WTC11 (cell line): ENCODE results near the gene CYCS. TPM values are rescaled to one million over a fixed set of nuclear protein-coding genes. Genes with fewer than 3 reads are reported as not detected.

Experiments
- ATAC-seq: fragments of 200-7000 bp; cut with Tn5 transposase; 2 replicates; pipeline ENCODE4 v1.10.0; 2021; ENCODE audit warnings: mild to moderate bottlenecking, moderate library complexity
- CTCF ChIA-PET: fragments of 300-600 bp; sonication (Branson Sonifier 250); formaldehyde crosslinking; loops from one replicate; lab custom pipeline; 2021; ENCODE audit warnings: antibody characterized with exemption; lab: Charles Lee
- POLR2A ChIA-PET: fragments of 350-600 bp; sonication (Branson Sonifier 250); formaldehyde crosslinking; loops from one replicate; lab custom pipeline; 2021; ENCODE audit warnings: antibody characterized with exemption; lab: Charles Lee
- DNase-seq: peaks from one replicate; pipeline ENCODE4 v3.0.0; 2021; ENCODE audit warnings: low spot score
- H3K27ac Mint-ChIP-seq: 2 replicates; pipeline ENCODE4 v1.8.0; 2021; ENCODE audit warnings: mixed read lengths
- H3K27me3 Mint-ChIP-seq: 2 replicates; pipeline ENCODE4 v1.8.0; 2021; ENCODE audit warnings: low read depth, mild to moderate bottlenecking, moderate library complexity, mixed read lengths
- H3K36me3 Mint-ChIP-seq: 2 replicates; pipeline ENCODE4 v1.8.0; 2021; ENCODE audit warnings: mixed read lengths
- H3K4me1 Mint-ChIP-seq: 2 replicates; pipeline ENCODE4 v1.8.0; 2022; ENCODE audit warnings: mixed read lengths
- H3K4me3 Mint-ChIP-seq: 2 replicates; pipeline ENCODE4 v1.8.0; 2021; ENCODE audit warnings: mild to moderate bottlenecking, moderate library complexity, mixed read lengths
- H3K9me3 Mint-ChIP-seq: 2 replicates; pipeline ENCODE4 v1.8.0; 2021; ENCODE audit warnings: mixed read lengths
- ETV6 ChIP-seq: sonication (generic); formaldehyde crosslinking; IDR thresholded peaks from 2 replicates; pipeline ENCODE4 v1.8.1; 2022; ENCODE audit warnings: mild to moderate bottlenecking, missing genetic modification reagents
- FOXK1 ChIP-seq: sonication (generic); formaldehyde crosslinking; IDR thresholded peaks from 2 replicates; pipeline ENCODE4 v1.8.0; 2022; ENCODE audit warnings: mild to moderate bottlenecking, moderate library complexity, missing genetic modification reagents
- FOXP1 ChIP-seq: sonication (generic); formaldehyde crosslinking; IDR thresholded peaks from 2 replicates; pipeline ENCODE4 v1.8.0; 2022; ENCODE audit warnings: missing genetic modification reagents, mild to moderate bottlenecking, moderate library complexity, borderline replicate concordance
- NFATC4 ChIP-seq: fragments of 250-450 bp; sonication (Bioruptor Pico); IDR thresholded peaks from 2 replicates; pipeline ENCODE4 v1.9.0; 2021; ENCODE audit warnings: mild to moderate bottlenecking
- NR3C1 ChIP-seq: sonication (generic); formaldehyde crosslinking; conservative IDR thresholded peaks from 2 replicates; pipeline ENCODE4 v1.8.1; 2023; ENCODE audit warnings: low read depth, mild to moderate bottlenecking, missing genetic modification reagents
- SP1 ChIP-seq: sonication (generic); formaldehyde crosslinking; conservative IDR thresholded peaks from 2 replicates; pipeline ENCODE4 v1.8.1; 2022; ENCODE audit warnings: missing genetic modification reagents
- ZNF138 ChIP-seq: sonication (generic); formaldehyde crosslinking; conservative IDR thresholded peaks from 2 replicates; pipeline ENCODE4 v1.8.1; 2022; ENCODE audit warnings: mild to moderate bottlenecking, moderate library complexity, missing genetic modification reagents
- ZNF317 ChIP-seq: sonication (generic); formaldehyde crosslinking; IDR thresholded peaks from 2 replicates; pipeline ENCODE4 v1.8.1; 2023; ENCODE audit warnings: low read depth, mild to moderate bottlenecking, moderate library complexity, missing genetic modification reagents, borderline replicate concordance
- ZNF423 ChIP-seq: fragments of 250-450 bp; sonication (Bioruptor Pico); IDR thresholded peaks from 2 replicates; pipeline ENCODE4 v2.1.2; 2022; ENCODE audit warnings: mild to moderate bottlenecking, moderate library complexity
- ZNF532 ChIP-seq: fragments of 250-450 bp; sonication (Bioruptor Pico); IDR thresholded peaks from 2 replicates; pipeline ENCODE4 v1.9.0; 2021; ENCODE audit warnings: mild to moderate bottlenecking, borderline replicate concordance
- total RNA-seq: library from RNA; stranded (reverse); gene quantifications from 3 replicates; pipeline ENCODE4 v1.2.3, GENCODE V29; 2021
- TF ChIP-seq, protein P1 (sequence below): fragments of 250-450 bp; sonication (Bioruptor Pico); IDR thresholded peaks from 2 replicates; pipeline ENCODE4 v1.8.0; 2021; ENCODE audit warnings: mild to moderate bottlenecking
- TF ChIP-seq, protein P2 (sequence below): sonication (generic); formaldehyde crosslinking; conservative IDR thresholded peaks from 2 replicates; pipeline ENCODE4 v1.8.1; 2023; ENCODE audit warnings: mild to moderate bottlenecking, low read depth, missing genetic modification reagents, moderate library complexity
- TF ChIP-seq, protein P3 (sequence below): sonication (generic); formaldehyde crosslinking; IDR thresholded peaks from 2 replicates; pipeline ENCODE4 v1.8.0; 2022; ENCODE audit warnings: mild to moderate bottlenecking, missing genetic modification reagents
- TF ChIP-seq, protein P4 (sequence below): sonication (generic); formaldehyde crosslinking; IDR thresholded peaks from 2 replicates; pipeline ENCODE4 v1.8.1; 2023; ENCODE audit warnings: mild to moderate bottlenecking, missing genetic modification reagents
- TF ChIP-seq, protein P5 (sequence below): sonication (generic); formaldehyde crosslinking; IDR thresholded peaks from 2 replicates; pipeline ENCODE4 v1.8.1; 2023; ENCODE audit warnings: mild to moderate bottlenecking, moderate library complexity, missing genetic modification reagents
- TF ChIP-seq, protein P6 (sequence below): sonication (generic); formaldehyde crosslinking; IDR thresholded peaks from 2 replicates; pipeline ENCODE4 v1.8.1; 2023; ENCODE audit warnings: mild to moderate bottlenecking, missing genetic modification reagents, borderline replicate concordance
- TF ChIP-seq, protein P7 (sequence below): sonication (generic); formaldehyde crosslinking; IDR thresholded peaks from 2 replicates; pipeline ENCODE4 v1.8.0; 2022; ENCODE audit warnings: mild to moderate bottlenecking, missing genetic modification reagents

The CYCS gene
- total RNA-seq, 1 experiment from 2014 or later = 249 TPM

DNA sequence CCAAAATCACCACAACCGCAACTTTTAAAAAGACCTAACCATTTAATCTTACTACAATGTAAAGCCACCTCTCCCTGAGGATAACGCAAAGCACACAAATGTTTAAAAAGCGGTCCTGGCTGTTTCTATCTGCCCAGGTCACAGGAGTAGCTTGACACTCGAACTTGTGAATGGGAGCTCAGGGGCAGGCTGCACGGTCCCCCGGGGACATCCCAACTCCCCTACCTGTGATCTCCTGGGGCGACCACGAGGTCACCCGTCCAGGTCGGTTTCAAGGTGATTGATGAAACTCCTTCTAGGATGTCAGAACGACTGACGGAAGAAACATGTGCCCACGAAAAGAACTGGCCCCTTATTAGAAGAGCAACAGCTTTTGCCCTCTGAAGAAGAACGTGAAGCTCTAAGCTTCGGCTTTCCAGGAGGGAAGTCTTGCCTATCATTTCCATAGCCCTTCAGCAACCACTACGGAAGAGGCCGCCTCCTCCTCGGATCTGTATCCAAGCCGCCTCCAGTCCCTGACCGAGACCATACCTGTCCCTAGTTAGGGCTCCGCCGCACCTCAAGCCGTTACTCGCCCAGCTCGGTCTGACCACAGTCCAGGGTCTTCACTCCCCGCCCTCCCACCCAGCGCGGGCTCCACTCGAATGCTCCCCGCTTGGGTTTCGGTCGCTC is 459 bp downstream of the CYCS start:
- ATAC-seq = peak; percentile 0; the same call in 1 of the 2 replicates
- DNase-seq = no peak
- peaks cover 53% of the 10 kb centered on the region for H3K36me3 Mint-ChIP-seq

More for the DNA sequence above, 459 bp downstream of the CYCS start:
- ChIA-PET CTCF (interaction anchor here (0.7 to 2.4 kb wide), 6 partner anchors 25 to 1596 kb away, joined by 3 to 13 read pairs (median 6); a partner anchor contains a TSS), POLR2A (interaction anchor here (0.8 to 1.5 kb wide), 4 partner anchors 8 to 144 kb away, joined by 3 to 7 read pairs (median 5); no protein-coding TSS in a partner anchor)
- peaks cover 24% of the 10 kb centered on the region for H3K27me3 Mint-ChIP-seq
- peak overlapping the region; percentile 94 for H3K4me3 Mint-ChIP-seq
- H3K27ac Mint-ChIP-seq = peak overlapping the region; percentile 99
- H3K9me3 Mint-ChIP-seq = no peaks in the 10 kb centered on the region
- TF ChIP-seq, protein P1, sequence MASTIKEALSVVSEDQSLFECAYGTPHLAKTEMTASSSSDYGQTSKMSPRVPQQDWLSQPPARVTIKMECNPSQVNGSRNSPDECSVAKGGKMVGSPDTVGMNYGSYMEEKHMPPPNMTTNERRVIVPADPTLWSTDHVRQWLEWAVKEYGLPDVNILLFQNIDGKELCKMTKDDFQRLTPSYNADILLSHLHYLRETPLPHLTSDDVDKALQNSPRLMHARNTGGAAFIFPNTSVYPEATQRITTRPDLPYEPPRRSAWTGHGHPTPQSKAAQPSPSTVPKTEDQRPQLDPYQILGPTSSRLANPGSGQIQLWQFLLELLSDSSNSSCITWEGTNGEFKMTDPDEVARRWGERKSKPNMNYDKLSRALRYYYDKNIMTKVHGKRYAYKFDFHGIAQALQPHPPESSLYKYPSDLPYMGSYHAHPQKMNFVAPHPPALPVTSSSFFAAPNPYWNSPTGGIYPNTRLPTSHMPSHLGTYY = no peak
- TF ChIP-seq, protein P2, sequence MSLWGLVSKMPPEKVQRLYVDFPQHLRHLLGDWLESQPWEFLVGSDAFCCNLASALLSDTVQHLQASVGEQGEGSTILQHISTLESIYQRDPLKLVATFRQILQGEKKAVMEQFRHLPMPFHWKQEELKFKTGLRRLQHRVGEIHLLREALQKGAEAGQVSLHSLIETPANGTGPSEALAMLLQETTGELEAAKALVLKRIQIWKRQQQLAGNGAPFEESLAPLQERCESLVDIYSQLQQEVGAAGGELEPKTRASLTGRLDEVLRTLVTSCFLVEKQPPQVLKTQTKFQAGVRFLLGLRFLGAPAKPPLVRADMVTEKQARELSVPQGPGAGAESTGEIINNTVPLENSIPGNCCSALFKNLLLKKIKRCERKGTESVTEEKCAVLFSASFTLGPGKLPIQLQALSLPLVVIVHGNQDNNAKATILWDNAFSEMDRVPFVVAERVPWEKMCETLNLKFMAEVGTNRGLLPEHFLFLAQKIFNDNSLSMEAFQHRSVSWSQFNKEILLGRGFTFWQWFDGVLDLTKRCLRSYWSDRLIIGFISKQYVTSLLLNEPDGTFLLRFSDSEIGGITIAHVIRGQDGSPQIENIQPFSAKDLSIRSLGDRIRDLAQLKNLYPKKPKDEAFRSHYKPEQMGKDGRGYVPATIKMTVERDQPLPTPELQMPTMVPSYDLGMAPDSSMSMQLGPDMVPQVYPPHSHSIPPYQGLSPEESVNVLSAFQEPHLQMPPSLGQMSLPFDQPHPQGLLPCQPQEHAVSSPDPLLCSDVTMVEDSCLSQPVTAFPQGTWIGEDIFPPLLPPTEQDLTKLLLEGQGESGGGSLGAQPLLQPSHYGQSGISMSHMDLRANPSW (CRISPR knock-in tag) = no peak
- TF ChIP-seq, protein P3, sequence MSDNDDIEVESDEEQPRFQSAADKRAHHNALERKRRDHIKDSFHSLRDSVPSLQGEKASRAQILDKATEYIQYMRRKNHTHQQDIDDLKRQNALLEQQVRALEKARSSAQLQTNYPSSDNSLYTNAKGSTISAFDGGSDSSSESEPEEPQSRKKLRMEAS (CRISPR knock-in tag) = no peak
- TF ChIP-seq, protein P4, sequence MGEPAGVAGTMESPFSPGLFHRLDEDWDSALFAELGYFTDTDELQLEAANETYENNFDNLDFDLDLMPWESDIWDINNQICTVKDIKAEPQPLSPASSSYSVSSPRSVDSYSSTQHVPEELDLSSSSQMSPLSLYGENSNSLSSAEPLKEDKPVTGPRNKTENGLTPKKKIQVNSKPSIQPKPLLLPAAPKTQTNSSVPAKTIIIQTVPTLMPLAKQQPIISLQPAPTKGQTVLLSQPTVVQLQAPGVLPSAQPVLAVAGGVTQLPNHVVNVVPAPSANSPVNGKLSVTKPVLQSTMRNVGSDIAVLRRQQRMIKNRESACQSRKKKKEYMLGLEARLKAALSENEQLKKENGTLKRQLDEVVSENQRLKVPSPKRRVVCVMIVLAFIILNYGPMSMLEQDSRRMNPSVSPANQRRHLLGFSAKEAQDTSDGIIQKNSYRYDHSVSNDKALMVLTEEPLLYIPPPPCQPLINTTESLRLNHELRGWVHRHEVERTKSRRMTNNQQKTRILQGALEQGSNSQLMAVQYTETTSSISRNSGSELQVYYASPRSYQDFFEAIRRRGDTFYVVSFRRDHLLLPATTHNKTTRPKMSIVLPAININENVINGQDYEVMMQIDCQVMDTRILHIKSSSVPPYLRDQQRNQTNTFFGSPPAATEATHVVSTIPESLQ (CRISPR knock-in tag) = no peak
- TF ChIP-seq NR3C1 (CRISPR knock-in tag) = no peak
- TF ChIP-seq ZNF317 (CRISPR knock-in tag) = no peak
- TF ChIP-seq, protein P5, sequence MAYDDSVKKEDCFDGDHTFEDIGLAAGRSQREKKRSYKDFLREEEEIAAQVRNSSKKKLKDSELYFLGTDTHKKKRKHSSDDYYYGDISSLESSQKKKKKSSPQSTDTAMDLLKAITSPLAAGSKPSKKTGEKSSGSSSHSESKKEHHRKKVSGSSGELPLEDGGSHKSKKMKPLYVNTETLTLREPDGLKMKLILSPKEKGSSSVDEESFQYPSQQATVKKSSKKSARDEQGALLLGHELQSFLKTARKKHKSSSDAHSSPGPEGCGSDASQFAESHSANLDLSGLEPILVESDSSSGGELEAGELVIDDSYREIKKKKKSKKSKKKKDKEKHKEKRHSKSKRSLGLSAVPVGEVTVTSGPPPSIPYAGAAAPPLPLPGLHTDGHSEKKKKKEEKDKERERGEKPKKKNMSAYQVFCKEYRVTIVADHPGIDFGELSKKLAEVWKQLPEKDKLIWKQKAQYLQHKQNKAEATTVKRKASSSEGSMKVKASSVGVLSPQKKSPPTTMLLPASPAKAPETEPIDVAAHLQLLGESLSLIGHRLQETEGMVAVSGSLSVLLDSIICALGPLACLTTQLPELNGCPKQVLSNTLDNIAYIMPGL (CRISPR knock-in tag) = no peak
- TF ChIP-seq, protein P6, sequence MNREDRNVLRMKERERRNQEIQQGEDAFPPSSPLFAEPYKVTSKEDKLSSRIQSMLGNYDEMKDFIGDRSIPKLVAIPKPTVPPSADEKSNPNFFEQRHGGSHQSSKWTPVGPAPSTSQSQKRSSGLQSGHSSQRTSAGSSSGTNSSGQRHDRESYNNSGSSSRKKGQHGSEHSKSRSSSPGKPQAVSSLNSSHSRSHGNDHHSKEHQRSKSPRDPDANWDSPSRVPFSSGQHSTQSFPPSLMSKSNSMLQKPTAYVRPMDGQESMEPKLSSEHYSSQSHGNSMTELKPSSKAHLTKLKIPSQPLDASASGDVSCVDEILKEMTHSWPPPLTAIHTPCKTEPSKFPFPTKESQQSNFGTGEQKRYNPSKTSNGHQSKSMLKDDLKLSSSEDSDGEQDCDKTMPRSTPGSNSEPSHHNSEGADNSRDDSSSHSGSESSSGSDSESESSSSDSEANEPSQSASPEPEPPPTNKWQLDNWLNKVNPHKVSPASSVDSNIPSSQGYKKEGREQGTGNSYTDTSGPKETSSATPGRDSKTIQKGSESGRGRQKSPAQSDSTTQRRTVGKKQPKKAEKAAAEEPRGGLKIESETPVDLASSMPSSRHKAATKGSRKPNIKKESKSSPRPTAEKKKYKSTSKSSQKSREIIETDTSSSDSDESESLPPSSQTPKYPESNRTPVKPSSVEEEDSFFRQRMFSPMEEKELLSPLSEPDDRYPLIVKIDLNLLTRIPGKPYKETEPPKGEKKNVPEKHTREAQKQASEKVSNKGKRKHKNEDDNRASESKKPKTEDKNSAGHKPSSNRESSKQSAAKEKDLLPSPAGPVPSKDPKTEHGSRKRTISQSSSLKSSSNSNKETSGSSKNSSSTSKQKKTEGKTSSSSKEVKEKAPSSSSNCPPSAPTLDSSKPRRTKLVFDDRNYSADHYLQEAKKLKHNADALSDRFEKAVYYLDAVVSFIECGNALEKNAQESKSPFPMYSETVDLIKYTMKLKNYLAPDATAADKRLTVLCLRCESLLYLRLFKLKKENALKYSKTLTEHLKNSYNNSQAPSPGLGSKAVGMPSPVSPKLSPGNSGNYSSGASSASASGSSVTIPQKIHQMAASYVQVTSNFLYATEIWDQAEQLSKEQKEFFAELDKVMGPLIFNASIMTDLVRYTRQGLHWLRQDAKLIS = no peak
- TF ChIP-seq ZNF532 (CRISPR knock-in tag) = no peak
- no peak for TF ChIP-seq ZNF138
- TF ChIP-seq FOXK1 (CRISPR knock-in tag) = no peak
- no peak for TF ChIP-seq NFATC4 (CRISPR knock-in tag)
- no peak for TF ChIP-seq FOXP1
- TF ChIP-seq, protein P7, sequence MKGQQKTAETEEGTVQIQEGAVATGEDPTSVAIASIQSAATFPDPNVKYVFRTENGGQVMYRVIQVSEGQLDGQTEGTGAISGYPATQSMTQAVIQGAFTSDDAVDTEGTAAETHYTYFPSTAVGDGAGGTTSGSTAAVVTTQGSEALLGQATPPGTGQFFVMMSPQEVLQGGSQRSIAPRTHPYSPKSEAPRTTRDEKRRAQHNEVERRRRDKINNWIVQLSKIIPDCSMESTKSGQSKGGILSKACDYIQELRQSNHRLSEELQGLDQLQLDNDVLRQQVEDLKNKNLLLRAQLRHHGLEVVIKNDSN (CRISPR knock-in tag) = no peak
- TF ChIP-seq ZNF423 (CRISPR knock-in tag) = no peak
- TF ChIP-seq SP1 (CRISPR knock-in tag) = no peak
- TF ChIP-seq ETV6 (CRISPR knock-in tag) = no peak
- H3K4me1 Mint-ChIP-seq = peaks cover 10% of the 10 kb centered on the region
